Lung microvascular endothelial cell (primary cell): Measurements from ENCODE around the gene MEI1. TPM values are rescaled to one million over a fixed set of nuclear protein-coding genes. Genes with fewer than 3 reads are reported as not detected.
"Not testable (repeated sequence)": the region's sequence is repeated elsewhere in the genome, so short reads cannot be mapped to it uniquely, and the experiment has no call there.

Experiments
- DNase-seq, 2 donors: peaks; one replicate each; pipeline versions ENCODE4 v3.0.0 to v3.0.0-alpha.2; 2010; ENCODE audit warnings: low read depth in 2 of 2
- total RNA-seq: library from RNA; depleted of rRNA; stranded (reverse); fragments of >200 nt; gene quantifications from 2 replicates; pipeline ENCODE4 v1.2.1, GENCODE V29; 2014

Gene MEI1, protein sequence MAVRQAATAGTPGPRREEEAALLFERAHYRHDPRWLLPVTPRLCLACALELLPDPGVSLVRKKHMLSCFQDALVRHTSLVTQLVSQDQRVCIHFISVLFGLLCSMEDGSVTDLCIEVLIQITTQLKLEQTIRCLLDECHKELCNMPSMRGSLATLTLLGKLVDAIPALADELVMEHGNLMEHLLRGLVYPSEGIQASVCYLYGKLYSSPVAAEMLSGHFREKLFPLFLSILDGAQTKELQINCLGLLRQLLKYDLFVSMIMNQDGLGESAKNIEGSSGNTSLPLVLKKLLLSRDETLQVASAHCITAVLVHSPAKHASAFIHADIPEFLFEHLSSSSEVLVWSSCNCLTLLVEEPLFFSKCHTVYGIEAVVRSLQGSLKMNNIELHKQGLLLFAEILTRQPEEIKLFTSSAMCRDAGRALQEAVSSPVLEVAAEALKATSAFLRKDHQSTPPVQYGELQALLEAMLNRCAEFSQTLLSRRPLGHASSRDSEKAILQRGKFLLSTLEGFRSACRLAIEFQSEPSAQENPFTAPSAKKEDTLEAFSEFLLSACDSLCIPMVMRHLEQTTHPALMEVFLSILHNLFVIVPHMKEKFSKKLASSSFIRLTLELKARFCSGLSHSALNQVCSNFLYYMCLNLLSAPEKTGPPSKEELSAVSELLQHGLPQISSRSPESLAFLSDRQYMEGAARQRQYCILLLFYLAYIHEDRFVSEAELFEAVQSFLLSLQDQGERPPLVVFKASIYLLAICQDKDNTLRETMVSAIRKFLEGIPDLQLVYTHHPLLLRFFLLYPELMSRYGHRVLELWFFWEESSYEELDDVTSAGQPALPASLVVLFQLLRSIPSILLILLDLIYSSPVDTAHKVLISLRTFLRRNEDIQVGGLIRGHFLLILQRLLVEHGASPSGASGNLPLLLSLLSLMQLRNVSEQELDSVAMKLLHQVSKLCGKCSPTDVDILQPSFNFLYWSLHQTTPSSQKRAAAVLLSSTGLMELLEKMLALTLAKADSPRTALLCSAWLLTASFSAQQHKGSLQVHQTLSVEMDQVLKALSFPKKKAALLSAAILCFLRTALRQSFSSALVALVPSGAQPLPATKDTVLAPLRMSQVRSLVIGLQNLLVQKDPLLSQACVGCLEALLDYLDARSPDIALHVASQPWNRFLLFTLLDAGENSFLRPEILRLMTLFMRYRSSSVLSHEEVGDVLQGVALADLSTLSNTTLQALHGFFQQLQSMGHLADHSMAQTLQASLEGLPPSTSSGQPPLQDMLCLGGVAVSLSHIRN
- 0.40 and 2.8 TPM in 2 replicates for total RNA-seq

GRCh38 chr22:41699264-41700107, at the start of gene MEI1:
Gene MEI1, plus strand, starts transcription at chr22:41699503. Its CDS starts 36 bp downstream, at chr22:41699539.
- peak; percentile 71 to 88 for DNase-seq

DNA sequence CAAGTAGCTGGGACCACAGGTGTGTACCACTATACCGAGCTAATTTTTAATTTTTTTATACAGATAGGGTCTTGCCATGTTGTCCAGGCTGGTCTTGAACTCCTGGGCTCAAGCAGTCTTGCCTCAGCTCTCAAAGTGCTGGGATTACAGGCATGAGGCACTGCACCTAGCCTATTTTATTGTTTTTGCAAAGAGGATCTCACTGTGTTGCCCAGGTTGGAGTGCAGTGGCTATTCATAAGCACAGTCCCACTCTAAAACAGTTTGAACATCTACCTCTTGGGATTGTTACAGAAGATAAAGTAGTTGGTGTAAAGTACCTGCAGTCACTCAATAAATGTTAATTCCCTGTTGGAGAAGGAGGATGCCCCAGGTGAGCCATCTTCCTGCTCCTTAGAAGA, 49.1 kb upstream of the MEI1 start:
- DNase-seq: no peak

- DNase-seq: no peak
Measured at GRCh38 chr22:41650821-41651220, 48.5 kb upstream of the MEI1 start.

- DNase-seq: no peak
Measured at GRCh38 chr22:41654322-41654721, 45.0 kb upstream of the MEI1 start.

DNA sequence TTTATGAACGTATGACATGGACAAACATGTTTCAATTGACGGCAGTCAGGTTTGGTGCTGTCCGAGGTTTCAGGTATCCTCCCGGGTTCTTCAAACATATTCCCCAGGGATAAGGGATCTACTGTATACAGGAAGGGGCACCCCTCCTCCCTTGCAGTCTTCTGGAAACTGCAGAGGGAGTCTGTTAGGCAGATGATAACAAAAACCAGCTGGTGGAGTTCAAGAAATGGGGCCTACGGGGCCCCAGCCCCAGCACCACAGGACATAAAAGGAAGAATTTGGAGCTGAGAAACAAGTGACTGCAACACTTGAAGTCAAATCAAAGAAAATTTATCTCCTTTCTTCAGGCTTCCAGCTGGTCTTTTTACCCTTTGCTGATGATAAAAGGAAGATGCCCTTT, 42.7 kb upstream of the MEI1 start:
- DNase-seq: no peak

DNA sequence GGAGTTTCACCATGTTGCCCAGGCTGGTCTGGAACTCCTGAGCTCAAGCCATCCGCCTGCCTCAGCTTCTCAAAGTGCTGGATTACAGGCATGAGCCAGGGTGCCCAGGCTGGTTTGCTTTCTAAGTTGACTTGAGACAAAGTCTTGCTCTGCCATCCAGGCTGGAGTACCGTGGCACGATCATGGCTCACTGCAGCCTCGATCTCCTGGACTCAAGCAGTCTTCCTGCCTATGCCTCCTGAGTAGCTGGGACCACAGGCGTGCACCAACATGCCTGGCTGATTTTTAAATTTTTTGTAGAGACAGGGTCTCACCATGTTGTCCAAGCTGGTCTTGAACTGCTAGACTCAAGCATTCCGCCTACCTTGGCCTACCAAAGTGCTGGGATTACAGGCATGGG, 41.6 kb upstream of the MEI1 start:
- DNase-seq: no peak

DNA sequence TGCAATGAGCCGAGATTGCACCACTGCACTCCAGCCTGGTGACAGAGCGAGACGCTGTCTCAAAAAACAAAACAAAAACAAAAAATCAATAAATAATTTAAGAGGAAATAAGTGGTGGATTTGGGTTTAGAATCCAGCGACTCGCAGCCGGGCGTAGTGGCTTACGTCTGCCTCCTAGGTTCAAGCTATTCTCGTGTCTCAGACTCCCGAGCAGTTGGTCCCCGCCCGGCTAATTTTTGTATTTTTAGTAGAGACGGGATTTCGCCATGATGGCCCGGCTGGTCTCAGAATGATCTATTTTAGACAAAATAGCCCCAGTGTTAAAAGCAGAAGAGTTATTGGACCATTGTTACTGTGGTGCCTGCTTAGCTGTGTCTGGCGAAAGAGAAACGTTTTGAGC, 40.4 kb upstream of the MEI1 start:
- no peak for DNase-seq

DNA sequence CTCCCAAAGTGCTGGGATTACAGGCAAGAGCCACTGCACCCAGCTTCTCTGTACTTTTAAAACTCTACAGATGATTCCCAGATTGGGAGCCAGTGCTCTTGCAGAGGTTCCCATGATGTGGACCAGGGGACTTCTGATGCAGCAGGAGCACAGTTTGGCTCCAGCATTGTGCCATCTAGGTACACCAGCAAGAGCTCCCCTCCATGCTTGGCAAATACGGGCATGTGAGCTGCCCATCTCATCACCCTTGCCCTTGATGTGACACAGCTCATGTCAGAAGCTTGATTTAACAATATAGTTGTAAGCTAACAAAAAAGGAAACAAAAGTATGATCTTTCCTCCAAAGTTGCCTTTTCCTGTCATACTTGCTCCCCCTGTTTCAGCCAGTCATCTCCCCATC, 39.4 kb upstream of the MEI1 start:
- DNase-seq: no peak

DNA sequence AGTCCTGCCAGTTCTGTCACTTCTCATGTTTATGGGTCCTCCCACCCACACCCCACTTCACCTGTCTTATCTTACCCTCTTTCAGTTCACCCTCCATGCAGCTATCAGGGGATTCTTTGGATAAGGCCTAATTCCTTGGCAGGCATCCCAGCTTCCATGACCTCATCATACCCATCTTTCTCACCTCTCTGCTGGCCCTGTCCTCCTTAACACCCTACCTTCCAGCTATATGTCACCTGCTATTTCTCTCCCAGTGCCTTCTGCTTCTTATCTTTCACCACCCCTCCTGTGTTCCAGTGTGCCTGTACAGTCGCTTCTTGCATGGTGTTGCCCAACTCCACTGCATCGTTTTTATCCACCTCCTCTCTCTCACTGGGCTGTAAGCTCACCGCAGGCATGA, 38.9 kb upstream of the MEI1 start:
- no peak for DNase-seq

GRCh38 chr22:41661088-41661487, 38.2 kb upstream of the MEI1 start:
- no peak for DNase-seq

DNA sequence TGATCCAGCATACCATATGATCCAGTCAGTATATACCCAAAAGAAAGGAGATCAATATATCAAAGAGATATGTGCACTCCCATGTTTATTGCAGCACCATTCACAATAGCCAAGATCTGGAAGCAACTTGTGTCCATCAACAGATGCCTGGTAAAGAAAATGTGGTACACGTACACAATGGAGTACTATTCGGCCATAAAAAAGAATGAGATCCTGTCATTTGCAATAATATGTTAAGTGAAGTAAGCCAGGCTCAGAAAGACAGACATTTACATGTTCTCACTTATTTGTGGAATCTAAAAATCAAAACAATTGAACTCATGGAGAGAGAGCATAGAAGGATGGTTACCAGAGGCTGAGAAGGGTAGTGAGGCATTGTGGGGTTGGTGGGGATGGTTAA, 37.6 kb upstream of the MEI1 start:
- DNase-seq: no peak

GRCh38 chr22:41663594-41663993, 35.7 kb upstream of the MEI1 start:
- DNase-seq: not testable (repeated sequence)

GRCh38 chr22:41664490-41664889, 34.8 kb upstream of the MEI1 start:
- no peak for DNase-seq

- DNase-seq: no peak
Measured at GRCh38 chr22:41664951-41665350, 34.4 kb upstream of the MEI1 start.

DNA sequence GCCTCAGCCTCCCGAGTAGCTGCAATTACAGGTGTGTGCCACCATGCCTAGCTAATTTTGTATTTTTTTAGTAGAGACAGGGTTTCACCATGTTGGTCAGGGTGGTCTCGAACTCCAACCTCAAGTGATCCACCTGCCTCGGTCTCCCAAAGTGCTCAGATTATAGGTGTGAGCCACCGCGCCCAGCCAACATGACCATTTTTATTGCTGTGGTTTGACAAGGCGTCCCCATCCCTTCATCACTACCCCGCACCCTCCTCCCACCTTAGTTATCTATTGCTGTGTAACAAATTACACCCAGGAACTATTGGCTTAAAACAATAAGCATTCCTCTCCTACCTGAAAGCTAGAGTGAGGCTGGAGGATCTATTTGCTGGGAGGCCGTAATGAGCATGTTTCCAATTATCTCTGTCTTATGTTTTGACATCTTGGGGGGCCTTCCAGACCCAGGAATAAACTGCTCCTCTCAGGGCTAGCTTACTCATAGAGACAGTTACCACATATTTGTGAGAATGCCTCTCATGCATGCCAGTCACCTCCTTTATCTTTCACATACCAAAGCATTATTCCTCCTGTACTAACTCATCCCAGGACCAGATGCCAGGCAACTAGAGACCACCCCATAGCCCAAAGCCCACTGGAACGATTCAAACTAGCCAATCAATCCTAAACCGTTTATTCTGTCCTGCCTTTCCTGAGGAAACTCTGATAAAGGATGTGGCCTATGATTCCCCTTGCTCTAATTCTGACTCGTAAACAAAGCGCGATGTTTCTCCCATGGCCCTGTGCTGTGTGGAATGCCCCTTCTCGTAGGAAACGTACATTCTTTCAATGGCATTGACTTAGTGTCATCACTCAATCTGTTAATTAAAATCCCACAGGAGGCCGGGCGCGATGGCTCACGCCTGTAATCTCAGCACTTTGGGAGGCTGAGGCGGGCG, 30.1 kb upstream of the MEI1 start:
- peak; percentile 84 to 87 for DNase-seq

DNA sequence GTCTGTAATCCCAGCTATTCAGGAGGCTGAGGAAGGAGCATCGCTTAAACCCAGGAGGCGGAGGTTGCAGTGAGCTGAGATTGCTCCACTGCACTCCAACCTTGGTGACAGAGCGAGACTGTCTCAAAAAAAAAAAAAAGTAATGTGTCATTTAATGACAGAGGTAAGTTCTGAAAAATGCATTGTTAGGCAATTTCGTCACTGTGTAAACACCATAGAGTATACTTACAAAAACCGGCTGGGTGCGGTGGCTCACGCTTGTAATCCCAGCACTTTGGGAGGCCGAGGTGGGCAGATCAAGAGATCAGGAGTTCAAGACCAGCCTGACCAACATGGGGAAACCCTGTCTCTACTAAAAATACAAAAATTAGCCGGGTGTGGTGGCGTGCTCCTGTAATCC, 27.2 kb upstream of the MEI1 start:
- DNase-seq: not testable (repeated sequence)

DNA sequence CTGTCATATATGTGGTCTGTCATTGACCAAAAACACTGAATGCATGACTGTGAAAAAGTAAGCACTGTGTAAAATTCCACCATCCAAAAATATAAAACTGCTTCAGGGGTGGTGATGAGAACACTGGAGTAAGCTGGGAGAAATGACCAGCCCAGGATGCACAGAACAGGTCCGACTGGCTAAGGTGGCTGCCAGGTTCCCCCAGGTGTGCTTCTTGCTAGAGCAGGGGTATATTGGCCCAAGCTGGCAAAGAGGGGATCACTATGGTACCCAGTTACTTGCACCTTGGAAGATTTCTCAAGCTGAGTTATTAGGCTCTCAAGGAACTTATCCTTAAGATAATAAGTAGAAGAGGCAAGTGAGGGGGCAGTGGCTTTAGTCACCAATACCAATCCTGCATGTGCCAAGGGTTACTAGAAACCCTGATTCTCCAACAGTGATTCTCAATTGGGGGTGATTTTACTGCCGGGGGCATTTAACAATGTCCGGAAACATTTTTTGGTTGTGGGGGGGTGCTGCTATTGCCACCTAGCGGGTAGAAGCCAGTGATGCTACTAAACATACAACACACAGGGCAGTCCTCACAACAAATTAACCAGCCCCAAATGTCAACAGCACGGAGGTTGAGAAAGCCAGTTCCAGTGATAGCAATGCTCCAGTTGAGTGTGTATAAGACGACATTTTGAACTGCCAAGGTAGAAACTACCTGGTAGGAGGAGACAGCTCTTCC, 26.4 kb upstream of the MEI1 start:
- DNase-seq: peak in 1 of 2 donors; percentile 56

DNA sequence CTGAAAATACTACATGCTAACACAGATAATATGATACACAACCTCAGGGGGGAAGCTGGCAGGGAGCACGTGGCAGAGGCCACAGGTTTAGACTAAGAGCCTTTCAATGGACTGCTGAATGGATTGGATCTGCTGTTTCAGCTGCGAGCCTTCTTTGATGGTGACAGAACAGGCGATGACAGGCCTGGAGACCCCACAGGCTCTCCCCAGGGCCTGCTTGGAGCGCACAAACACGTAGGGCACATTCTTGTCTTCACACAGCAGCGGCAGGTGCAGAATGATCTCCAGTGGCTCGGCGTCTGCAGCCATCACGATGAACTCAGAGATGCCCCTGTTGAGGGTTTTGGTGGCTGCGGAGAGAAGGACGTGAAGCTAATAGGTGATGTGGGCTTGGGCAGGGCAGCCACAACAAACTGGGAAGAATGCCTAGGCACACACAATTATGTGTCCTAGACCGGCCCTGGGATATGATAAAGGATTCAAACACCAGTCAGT, 24.4 kb upstream of the MEI1 start:
- no peak for DNase-seq

DNA sequence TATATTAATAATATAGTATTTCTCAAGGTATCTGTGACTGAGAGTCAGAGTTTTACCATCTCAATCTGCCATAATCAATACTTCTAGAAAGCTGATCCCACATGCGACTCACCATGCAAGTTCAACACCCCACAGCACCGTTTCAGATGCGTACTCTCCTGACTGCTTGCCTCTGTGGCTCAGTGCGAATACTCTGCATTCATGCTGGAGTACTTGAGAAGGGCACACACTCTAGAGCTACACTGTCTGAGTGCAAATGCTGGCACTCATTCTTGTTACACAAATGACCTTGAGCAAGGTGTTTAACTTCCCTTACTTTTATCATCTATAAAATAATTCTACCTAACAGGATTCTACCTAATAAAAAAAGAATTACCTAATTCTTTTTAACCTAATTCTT, 23.2 kb upstream of the MEI1 start:
- no peak for DNase-seq
